AG04449 (cell line): Measurements from ENCODE around the gene COL5A3.

ENCODE experiments used
- CTCF ChIA-PET: fragments of 350-600 bp; formaldehyde crosslinking; extraction: SDS; loops from one replicate; lab custom pipeline; 2021; ENCODE audit warnings: antibody characterized with exemption; lab: Yijun Ruan, JAX
- POLR2A ChIA-PET: fragments of 400-600, 350-600 bp; formaldehyde crosslinking; extraction: SDS; loops from one replicate; lab custom pipeline; 2020; ENCODE audit warnings: antibody characterized with exemption, inconsistent platforms; lab: Yijun Ruan, JAX
- DNase-seq: peaks from one replicate; pipeline ENCODE4 v3.0.0-alpha.2; 2010; ENCODE audit warnings: low read depth, low spot score
- H3K4me3 ChIP-seq: 2 replicates; pipeline ENCODE4 v1.5.1; 2011; ENCODE audit warnings: low read depth, mild to moderate bottlenecking, control low read depth, low read length
- TF ChIP-seq, protein P1 (sequence below): IDR thresholded peaks from one replicate; pipeline ENCODE4 v1.5.1; 2011; ENCODE audit warnings: mild to moderate bottlenecking, moderate library complexity, low read length, control low read depth, inconsistent platforms; ENCODE audit not compliant: insufficient read depth; ENCODE audit errors: missing control alignments

Gene COL5A3

DNA sequence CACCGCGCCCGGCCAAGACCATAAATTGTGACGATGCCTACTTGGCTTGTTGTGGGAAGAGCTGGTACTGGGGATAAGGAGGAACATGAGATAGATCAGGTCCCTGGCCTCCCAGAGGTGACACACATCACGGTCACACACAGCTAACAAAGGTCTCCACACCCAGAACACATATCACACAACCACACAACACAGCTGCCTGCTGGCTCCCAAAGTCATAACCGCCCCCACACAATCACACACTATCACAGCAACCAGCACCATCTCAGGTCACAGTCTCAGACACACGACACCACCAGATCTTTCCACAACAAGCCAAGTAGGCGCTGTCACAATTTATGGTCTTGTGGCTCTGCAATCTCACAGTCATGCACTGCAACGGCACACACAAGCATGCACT lies 5.7 kb downstream of the COL5A3 start:
- no peak overlapping the region for H3K4me3 ChIP-seq
- ChIA-PET POLR2A (no interaction called here), CTCF (interaction anchor here (1.3 to 2.5 kb wide), 3 partner anchors 46 to 74 kb away, joined by 3 to 7 read pairs (median 4); no protein-coding TSS in a partner anchor)
- TF ChIP-seq, protein P1, sequence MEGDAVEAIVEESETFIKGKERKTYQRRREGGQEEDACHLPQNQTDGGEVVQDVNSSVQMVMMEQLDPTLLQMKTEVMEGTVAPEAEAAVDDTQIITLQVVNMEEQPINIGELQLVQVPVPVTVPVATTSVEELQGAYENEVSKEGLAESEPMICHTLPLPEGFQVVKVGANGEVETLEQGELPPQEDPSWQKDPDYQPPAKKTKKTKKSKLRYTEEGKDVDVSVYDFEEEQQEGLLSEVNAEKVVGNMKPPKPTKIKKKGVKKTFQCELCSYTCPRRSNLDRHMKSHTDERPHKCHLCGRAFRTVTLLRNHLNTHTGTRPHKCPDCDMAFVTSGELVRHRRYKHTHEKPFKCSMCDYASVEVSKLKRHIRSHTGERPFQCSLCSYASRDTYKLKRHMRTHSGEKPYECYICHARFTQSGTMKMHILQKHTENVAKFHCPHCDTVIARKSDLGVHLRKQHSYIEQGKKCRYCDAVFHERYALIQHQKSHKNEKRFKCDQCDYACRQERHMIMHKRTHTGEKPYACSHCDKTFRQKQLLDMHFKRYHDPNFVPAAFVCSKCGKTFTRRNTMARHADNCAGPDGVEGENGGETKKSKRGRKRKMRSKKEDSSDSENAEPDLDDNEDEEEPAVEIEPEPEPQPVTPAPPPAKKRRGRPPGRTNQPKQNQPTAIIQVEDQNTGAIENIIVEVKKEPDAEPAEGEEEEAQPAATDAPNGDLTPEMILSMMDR, result no peak
- no peak for DNase-seq

DNA sequence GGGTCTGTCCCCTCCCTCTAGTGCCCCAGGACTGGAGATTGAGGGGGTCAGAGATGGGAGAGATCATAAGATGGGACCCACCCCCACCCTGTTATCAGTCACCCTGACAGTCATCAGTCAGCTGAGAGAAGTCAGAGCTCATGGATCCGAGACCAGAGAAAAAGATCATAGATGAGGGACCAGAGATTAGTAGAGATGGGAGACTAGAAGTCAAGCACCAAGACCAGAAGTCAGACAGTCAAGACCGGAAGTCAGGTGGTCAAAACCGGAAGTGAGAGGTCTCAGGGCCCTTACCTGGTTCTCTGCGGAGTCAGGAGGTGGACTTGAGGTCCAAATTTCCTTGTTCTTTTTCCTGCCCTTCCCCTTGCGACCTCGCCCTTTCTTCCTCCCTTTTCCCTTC lies 7.0 kb downstream of the COL5A3 start:
- ChIA-PET CTCF (interaction anchor here (1.0 to 1.4 kb wide), 3 partner anchors 16 to 73 kb away, joined by 3 to 4 read pairs (median 4); no protein-coding TSS in a partner anchor), POLR2A (no interaction called here)
- no peak overlapping the region for H3K4me3 ChIP-seq
- TF ChIP-seq, protein P1, result no peak
- DNase-seq, result no peak

DNA sequence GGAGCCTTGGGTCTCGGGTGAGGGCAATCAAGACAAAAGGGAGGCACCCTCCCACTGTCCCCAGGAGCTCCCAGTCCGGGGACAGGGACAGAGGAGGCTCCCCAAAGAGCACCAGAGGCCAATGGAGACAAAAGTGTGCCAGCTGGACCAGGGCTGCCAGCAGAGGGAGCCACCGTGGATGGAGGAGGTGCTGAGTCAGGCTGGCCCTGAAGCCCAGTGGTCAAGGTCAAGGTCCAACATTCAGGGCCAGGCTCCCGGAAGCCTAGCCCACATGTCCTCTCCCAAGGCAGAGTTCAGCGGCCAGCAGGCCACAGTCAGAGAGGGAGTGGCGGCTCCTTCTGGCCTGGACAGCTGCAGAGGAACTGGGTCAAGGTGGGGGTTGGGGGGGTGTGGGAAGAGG lies 8.4 kb downstream of the COL5A3 start:
- ChIA-PET POLR2A (no interaction called here), CTCF (interaction anchor here (2.2 to 5.3 kb wide), 11 partner anchors 9 to 248 kb away, joined by 14 to 147 read pairs (median 31); partner anchors contain the start of genes COL5A3 and MRPL4)
- no peak for DNase-seq
- H3K4me3 ChIP-seq, result no peak overlapping the region
- TF ChIP-seq, protein P1, result peak; percentile 60

DNA sequence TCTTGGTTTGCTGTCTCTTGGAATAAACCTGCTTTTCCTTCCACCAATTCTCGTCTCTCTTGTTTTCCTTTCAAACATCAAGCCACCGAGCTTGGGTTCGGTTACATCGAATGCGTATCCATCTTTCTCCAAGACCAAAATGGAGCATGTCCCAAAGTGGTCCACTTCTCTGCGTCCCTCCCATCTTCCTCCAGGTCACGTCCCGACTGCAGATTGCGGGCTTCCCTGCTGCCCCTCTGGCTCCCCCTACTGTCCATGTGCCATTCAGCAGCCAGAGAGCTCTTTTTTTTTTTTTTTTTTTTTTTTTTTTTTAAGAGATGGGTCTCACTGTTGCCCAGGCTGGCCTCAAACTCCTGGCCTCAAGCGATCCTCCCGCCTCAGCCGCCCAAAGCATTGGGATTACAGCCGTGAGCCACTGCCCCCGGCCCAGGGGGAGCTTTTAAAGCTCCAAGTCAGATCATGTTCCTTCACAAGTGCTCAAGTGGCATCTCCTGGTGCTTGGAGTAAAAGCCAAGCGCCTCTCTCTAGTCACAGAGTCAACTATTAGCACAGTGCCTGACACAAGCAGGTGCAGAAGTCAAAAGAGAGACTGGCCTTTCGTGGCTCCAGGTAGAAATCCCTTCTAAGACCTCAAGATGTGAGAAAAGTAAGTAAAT lies 10.0 kb downstream of the COL5A3 start:
- TF ChIP-seq, protein P1, result peak; percentile 80
- DNase-seq, result no peak

DNA sequence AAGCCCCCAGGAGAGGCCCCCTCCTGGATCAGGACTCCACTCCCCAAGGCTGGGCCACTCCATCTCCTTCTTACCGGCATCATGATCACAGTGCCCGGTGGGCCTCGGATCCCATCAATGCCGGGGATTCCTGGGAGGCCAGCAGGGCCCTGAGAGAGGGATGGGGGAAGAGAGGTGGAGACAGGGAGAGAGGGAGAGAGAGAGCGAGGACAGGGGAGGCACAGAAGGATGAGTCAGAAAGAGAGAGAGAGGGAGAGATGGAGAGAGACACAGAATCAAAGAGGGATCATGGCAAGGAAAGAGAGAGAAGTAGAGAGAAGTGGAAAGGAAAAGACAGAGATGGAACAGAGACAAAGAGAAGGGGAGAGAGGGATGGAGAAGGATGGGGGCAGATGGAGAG lies 13.8 kb downstream of the COL5A3 start:
- TF ChIP-seq, protein P1, result no peak
- ChIA-PET CTCF (no interaction called here), POLR2A (no interaction called here)
- no peak for DNase-seq
- no peak overlapping the region for H3K4me3 ChIP-seq

More for the DNA sequence above, 10.0 kb downstream of the COL5A3 start:
- ChIA-PET CTCF (interaction anchor here (0.6 to 5.3 kb wide), 41 partner anchors 9 to 377 kb away, joined by 3 to 147 read pairs (median 5); partner anchors contain the start of genes COL5A3, MRPL4 and RDH8), POLR2A (interaction anchor here (1.4 kb wide), 1 partner anchor 10 kb away, joined by 3 read pairs; the partner anchor contains the start of gene COL5A3)
- no peak overlapping the region for H3K4me3 ChIP-seq

DNA sequence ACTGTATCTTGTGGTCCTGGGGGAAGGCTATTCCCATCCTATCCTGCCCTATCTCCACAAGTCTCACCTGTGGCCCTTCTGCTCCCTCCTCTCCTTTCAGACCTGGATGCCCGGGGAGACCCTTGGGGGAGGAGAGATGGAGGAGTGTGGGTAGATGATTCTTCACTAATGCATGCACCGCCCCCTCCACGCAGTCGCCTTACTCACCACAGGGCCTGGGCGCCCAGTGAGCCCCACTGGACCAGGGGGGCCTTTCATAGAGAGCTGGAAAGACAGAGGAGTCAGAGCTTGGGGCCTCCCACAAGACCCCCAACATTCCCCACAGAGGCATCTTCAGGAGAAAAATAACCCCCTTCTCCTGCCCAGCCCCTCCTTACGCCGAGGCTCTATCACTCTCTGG lies 14.3 kb downstream of the COL5A3 start:
- TF ChIP-seq, protein P1, result no peak
- POLR2A ChIA-PET, result no interaction called here
- CTCF ChIA-PET, result no interaction called here
- H3K4me3 ChIP-seq, result no peak overlapping the region
- DNase-seq, result no peak
